Stimulated activated CD4-positive, alpha-beta T cell treated with anti-CD3 and anti-CD28 coated beads, Interleukin-1b, Interleukin-23, amount 100 ng/mL, for 1 hour (primary cell): Measurements from ENCODE around the gene SCAPER.
"Not testable (repeated sequence)": the region's sequence is repeated elsewhere in the genome, so short reads cannot be mapped to it uniquely, and the experiment has no call there.

Experiments
- DNase-seq, 2 donors: peaks; one replicate each; pipeline ENCODE4 v3.0.0-alpha.2; 2020; ENCODE audit warnings: low read depth in 2 of 2

SCAPER gene

GRCh38 chr15:76913737-76914136, 8.6 kb upstream of the SCAPER start:
- no peak for DNase-seq

GRCh38 chr15:76912430-76912829, 7.3 kb upstream of the SCAPER start:
- DNase-seq: no peak

DNA sequence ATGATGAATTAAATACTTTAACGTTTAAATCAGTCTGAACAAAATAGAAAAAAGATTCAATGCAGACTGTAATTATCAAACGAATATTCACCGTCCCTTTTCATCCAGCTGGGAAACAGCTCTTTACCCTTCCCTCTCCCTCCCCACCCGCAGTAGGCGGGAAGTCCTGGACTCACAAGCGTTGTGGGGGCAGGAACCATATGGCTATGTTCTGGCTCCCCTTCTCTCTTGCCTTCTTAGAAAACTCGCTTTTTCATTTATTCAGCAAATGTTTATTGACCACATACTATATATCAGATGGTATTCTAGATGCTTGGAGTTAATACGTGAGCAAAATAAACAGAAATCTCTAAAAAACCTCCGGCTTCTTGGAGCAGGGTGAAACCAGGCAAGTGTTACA, 715 bp upstream of the SCAPER start:
- no peak for DNase-seq

- DNase-seq: peak in 1 of 2 donors; percentile 9
Observed at GRCh38 chr15:76904461-76905012, 603 bp downstream of the SCAPER start.

- DNase-seq: no peak
Observed at GRCh38 chr15:76903251-76903681, 1.9 kb downstream of the SCAPER start.

- no peak for DNase-seq
Observed at GRCh38 chr15:76901965-76902364, 3.2 kb downstream of the SCAPER start.

- DNase-seq: not testable (repeated sequence)
Observed at GRCh38 chr15:76899931-76900310, 5.2 kb downstream of the SCAPER start.

GRCh38 chr15:76899176-76899930, 5.8 kb downstream of the SCAPER start:
- DNase-seq: not testable (repeated sequence)

- no peak for DNase-seq
Observed at GRCh38 chr15:76898102-76898501, 7.0 kb downstream of the SCAPER start.

- DNase-seq: no peak
Observed at GRCh38 chr15:76894174-76894573, 11.0 kb downstream of the SCAPER start.

GRCh38 chr15:76892836-76893235, 12.3 kb downstream of the SCAPER start:
- not testable (repeated sequence) for DNase-seq

DNA sequence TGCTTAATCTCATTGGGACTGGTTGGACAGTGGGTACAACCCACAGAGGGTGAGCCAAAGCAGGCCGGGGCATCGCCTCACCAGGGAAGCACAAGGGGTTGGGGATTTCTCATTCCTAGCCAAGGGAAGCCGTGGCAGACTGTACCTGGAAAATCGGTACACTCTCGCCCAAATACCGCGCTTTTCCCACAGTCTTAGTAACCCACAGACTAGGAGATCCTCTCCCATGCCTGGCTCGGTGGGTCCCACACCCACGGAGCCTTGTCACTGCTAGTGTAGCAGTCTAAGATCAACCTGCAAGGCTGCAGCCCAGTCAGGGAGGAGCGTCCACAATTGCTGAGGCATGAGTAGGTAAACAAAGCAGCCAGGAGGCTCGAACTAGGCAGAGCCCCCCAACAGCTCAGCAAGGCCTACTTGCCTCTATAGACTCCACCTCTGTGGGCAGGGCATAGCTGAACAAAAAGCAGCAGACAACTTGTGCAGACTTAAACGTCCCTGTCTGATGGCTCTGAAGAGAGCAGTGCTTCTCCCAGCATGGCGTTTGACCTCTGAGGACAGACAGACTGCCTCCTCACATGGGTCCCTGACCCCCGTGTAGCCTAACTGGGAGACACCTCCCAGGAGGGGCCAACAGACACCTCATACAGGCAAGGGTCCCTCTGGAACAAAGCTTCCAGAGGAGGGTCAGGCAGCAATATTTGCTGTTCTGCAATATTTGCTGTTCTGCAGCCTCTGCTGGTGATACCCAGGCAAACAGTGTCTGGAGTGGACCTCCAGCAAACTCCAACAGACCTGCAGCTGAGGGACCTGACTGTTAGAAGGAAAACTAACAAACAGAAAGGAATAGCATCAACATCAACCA, 17.6 kb downstream of the SCAPER start:
- DNase-seq: not testable (repeated sequence)

DNA sequence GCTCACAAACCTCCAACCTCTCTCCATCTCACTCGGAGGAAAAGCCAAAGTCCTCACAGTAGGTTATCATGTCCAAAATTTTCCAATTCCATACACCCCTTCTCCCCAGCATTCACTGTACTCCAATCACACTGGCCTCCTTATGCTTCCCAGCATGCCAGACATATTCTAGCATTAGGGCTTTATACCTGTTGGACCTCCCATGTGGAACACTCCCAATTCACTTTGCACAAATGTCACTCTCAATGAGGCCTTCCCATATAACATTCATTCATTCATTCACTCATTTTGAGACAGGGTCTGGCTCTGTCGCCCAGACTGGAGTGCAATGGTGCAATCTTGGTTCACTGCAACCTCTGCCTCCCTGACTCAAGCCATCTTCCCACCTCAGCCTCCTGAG, 19.9 kb downstream of the SCAPER start:
- DNase-seq: no peak

DNA sequence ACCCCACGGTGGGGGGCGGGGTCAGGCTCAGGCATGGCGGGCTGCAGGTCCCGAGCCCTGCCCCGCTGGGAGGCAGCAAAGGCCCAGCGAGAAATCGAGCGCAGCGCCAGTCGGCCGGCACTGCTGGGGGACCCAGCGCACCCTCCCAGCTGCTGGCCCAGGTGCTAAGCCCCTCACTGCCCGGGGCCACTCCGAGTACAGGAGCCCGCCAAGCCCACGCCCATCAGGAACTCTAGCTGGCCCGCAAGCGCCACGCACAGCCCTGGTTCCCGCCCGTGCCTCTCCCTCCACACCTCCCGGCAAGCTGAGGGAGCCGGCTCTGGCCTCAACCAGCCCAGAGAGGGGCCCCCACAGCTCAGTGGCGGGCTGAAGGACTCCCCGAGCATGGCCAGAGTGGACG, 29.2 kb downstream of the SCAPER start:
- DNase-seq: no peak

DNA sequence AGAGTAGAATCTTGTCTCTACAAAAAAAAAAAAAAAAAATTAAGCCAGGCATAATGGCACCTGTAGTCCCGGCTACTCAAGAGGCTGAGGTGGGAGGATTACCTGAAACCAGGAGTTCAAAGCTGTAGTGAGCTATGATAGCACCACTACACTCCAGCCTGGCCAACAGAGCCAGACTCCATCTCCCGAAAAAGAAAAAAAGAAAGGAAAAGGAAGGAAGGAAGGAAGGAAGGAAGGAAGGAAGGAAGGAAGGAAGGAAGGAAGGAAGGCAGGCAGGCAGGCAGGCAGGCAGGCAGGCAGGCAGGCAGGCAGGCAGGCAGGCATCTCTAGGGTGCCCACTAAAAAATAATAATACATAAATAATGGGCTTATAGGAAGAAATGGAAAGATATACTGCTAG, 32.1 kb downstream of the SCAPER start:
- DNase-seq: not testable (repeated sequence)

- DNase-seq: no peak
Observed at GRCh38 chr15:76871930-76872329, 33.2 kb downstream of the SCAPER start.

DNA sequence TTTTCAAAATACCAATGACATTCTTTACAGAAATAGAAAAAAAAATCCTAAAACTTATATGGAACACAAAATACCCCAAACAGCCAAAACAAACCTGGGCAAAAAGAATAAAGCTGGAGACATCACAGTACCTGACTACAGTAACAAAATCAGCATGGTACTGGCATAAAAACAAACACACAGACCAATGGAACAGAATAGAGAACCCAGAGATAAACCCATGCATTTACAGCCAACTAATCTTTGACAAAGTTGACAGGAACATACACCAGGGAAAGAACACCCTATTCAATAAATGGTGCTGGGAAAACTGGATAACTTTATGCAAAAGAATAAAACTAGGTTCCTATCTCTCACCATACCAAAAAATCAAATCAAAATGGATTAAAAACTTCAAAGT, 36.4 kb downstream of the SCAPER start:
- DNase-seq: no peak

GRCh38 chr15:76866716-76867321, 38.3 kb downstream of the SCAPER start:
- DNase-seq: no peak

- DNase-seq: no peak
Observed at GRCh38 chr15:76866008-76866407, 39.1 kb downstream of the SCAPER start.

GRCh38 chr15:76865548-76865991, 39.6 kb downstream of the SCAPER start:
- DNase-seq: no peak

DNA sequence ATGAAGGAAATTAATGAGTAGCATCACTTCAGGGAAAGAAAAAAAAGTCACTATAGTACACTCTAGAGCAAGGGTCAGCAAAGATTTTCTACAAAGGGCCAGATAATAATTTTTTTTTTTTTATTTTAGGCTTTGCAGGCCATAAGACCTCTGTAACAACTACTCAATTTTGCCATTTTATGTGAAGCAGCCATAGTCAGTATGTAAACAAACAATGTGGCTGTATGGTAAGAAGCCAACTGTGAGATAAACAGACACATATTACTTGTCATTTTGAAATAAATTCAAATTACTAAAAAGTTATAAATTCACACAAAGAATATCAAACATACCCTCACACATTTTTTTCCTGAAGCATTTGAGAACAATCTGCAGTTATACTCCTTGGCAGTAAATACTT, 40.6 kb downstream of the SCAPER start:
- DNase-seq: no peak

- DNase-seq: no peak
Observed at GRCh38 chr15:76863693-76864092, 41.4 kb downstream of the SCAPER start.
